Measurements from ENCODE around the gene PTK6.
A peak's percentile ranks its signal among the peaks of the same experiment; 100 is the strongest.

The PTK6 gene

DNA sequence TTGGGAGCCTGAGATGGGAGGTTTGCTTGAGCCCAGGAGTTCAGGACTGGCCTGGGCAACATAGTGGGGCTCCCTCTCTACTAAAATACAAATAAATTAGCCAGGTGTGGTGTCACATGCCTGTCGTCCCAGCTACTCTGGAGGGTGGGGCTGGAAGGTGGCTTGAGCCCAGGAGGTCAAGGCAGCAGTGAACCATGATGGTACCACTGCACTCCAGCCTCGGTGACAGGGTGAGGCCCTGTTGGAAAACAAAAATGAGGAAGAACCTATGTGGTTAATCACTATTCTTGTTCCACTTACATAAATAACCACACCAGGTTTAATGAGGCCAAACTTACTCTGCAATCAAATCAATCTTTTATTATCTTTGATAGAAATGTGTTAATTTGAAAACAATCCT is 11.2 kb downstream of the PTK6 start:
- Histone ChIP-seq H3K4me3 (no peak overlapping the region), H3K27ac (no peak overlapping the region), H3K27me3 (peaks cover 0 to 6% of the 10 kb centered on the region in 2 donors), H3K36me3 (peaks cover 0 to 21% (median 12%) of the 10 kb centered on the region in 3 donors), H3K4me1 (peaks cover 0 to 20% (median 18%) of the 10 kb centered on the region in 4 donors), H3K9me3 (no peaks in the 10 kb centered on the region)
- no peak for TF ChIP-seq CTCF (IDR thresholded peaks at IDR 0.05)
- intact Hi-C loops (cut with DNase I; ENCODE audit: low total_unique reads), result no loop called here
- no peak for DNase-seq

DNA sequence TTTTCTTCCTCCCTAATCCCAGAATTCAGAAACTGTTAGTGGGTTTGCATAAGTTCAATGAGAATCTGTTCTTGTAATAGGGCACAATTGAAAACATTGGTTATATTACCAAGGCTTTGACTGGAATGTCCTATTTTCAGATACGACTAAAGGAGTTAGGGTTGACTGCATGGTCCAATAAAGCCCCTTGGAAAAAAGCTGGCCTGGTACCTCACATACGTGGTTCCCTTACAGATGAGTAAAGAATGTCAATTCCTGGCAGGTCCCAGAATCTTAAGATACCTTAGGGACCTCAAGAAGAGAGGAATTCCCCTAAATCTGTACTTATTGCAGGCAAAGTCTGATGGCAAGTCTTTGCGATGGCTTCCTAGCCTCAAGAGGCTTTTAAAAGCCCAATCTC is 12.0 kb downstream of the PTK6 start:
- Histone ChIP-seq H3K27me3 (no peaks in the 10 kb centered on the region), H3K9me3 (no peaks in the 10 kb centered on the region), H3K27ac (no peak overlapping the region), H3K36me3 (peaks cover 0 to 21% (median 12%) of the 10 kb centered on the region in 3 donors), H3K4me1 (peaks cover 0 to 20% (median 18%) of the 10 kb centered on the region in 4 donors), H3K4me3 (no peak overlapping the region)
- DNase-seq, result no peak
- TF ChIP-seq CTCF (IDR thresholded peaks at IDR 0.05), result no peak
- intact Hi-C loops (cut with DNase I; ENCODE audit: low total_unique reads), result no loop called here

DNA sequence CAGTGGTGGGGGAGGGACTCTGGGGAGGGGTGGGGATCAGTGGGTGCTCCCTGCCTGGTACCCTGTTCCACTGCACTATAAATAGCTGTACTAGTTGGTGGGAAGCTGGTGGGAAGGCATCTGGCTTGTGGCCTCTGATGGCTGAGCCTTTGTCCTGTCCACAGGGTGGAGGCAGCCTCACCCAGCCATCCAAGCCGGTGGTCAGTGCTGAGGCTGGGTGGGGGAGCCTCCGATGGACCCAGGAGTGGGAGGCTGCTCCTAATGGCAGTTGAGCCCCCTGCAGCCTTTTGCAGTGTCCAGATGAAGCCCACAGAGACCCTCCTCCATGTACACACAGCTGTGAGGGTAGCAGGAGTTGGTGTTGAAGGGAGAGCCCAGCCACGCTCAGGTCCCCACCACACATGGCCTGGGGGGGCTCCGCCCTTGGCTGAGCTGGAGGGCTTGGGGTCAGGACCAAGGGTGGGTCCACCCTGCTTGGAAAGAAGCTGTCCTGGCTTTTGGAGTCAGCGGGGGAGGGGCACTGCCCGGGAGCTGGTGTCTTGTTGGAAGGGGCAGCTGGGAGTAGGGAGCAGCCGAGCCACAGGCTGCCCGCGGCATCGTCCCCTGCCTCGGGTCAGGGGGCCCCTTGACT is 14.1 kb downstream of the PTK6 start:
- intact Hi-C loops (cut with DNase I; ENCODE audit: low total_unique reads), result loop anchor here (5.0 kb wide), 1 partner anchor 119 kb away; no protein-coding TSS in a partner anchor
- Histone ChIP-seq H3K27me3 (no peaks in the 10 kb centered on the region), H3K36me3 (peaks cover 0 to 21% (median 12%) of the 10 kb centered on the region in 3 donors), H3K4me3 (no peak overlapping the region), H3K4me1 (peaks cover 0 to 29% (median 24%) of the 10 kb centered on the region in 4 donors), H3K9me3 (no peaks in the 10 kb centered on the region), H3K27ac (no peak overlapping the region)
- no peak for TF ChIP-seq CTCF (IDR thresholded peaks at IDR 0.05)
- no peak for DNase-seq

DNA sequence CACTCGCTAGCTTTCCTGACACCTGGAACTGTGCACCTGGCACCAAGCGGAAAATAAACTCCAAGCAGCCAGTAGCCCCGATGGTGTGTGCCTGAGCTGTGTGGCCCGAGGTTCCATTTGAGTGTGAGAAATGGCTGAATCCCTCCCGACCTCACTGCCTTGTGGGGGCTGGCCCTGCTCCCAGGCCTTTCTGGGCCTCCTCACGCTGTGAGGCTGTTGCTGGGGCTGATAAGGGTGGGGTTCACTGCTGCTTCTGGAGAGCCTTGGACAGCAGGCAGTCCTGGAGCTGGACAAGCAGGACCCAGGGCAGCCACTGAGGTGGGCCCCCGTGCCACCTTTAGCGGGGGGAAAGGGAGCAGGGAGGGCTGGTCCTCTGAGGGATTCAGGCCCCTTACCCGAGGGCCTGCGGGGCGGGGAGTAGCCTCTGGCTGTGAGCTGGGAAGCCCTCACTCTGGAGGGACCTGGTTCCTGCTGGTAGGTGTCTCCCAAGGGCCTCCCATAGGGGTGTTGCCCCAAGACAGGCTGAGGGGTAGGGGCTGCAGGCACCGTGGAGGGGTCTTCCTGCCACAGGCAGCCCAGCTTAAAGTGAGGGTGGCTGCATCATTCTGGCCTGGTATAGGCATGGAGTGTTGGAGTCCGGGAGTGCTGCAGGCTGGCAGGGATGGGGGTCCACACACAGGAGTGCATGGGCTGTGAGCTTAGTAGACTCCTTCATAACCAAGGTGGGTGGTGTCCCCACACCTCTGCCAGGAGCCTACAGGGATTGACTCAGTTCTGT is 14.9 kb downstream of the PTK6 start:
- peak overlapping the region; percentile 73 to 90 for H3K4me3 ChIP-seq
- peak overlapping the region in 1 of 2 donors; percentile 97 for H3K27ac ChIP-seq
- no peak for DNase-seq
- H3K4me1 ChIP-seq, result peaks cover 0 to 29% (median 24%) of the 10 kb centered on the region in 4 donors
- H3K9me3 ChIP-seq, result no peaks in the 10 kb centered on the region
- intact Hi-C loops (cut with DNase I; ENCODE audit: low total_unique reads), result loop anchor here (5.0 kb wide), 1 partner anchor 120 kb away; no protein-coding TSS in a partner anchor
- no peaks in the 10 kb centered on the region for H3K27me3 ChIP-seq
- TF ChIP-seq CTCF (IDR thresholded peaks at IDR 0.05), result no peak
- peaks cover 0 to 21% (median 12%) of the 10 kb centered on the region in 3 donors for H3K36me3 ChIP-seq

GRCh38 chr20:63521602-63522001 is 15.6 kb downstream of the PTK6 start:
- TF ChIP-seq CTCF (IDR thresholded peaks at IDR 0.05), result no peak
- no peaks in the 10 kb centered on the region for H3K9me3 ChIP-seq
- peaks cover 0 to 21% (median 12%) of the 10 kb centered on the region in 3 donors for H3K36me3 ChIP-seq
- H3K4me3 ChIP-seq, result peak overlapping the region; percentile 73 to 90
- intact Hi-C loops (cut with DNase I; ENCODE audit: low total_unique reads), result loop anchor here (5.0 kb wide), 1 partner anchor 121 kb away; no protein-coding TSS in a partner anchor
- DNase-seq, result no peak
- no peaks in the 10 kb centered on the region for H3K27me3 ChIP-seq
- H3K27ac ChIP-seq, result peak overlapping the region; percentile 78 to 97
- peaks cover 0 to 29% (median 24%) of the 10 kb centered on the region in 4 donors for H3K4me1 ChIP-seq

Measured in tibial artery (tissue), 4 donors.